HPDE6-E6E7 (cell line): ENCODE data around the gene RAB9A.
A peak's percentile ranks its signal among the peaks of the same experiment; 100 is the strongest.
"Not testable (repeated sequence)": the region's sequence is repeated elsewhere in the genome, so short reads cannot be mapped to it uniquely, and the experiment has no call there.

ENCODE experiments used
- DNase-seq: peaks from one replicate; pipeline ENCODE4 v3.0.0; 2011; ENCODE audit warnings: missing footprints; ENCODE audit errors: extremely low spot score

RAB9A gene

GRCh38 chrX:13700380-13700779 is 11.5 kb downstream of the RAB9A start:
- no peak for DNase-seq

GRCh38 chrX:13702111-13702789 is 13.3 kb downstream of the RAB9A start:
- DNase-seq = no peak

GRCh38 chrX:13703135-13703534 is 14.2 kb downstream of the RAB9A start:
- no peak for DNase-seq

GRCh38 chrX:13703589-13703988 is 14.7 kb downstream of the RAB9A start:
- no peak for DNase-seq

GRCh38 chrX:13711141-13711540 is 22.2 kb downstream of the RAB9A start:
- DNase-seq = no peak

GRCh38 chrX:13716455-13716854 is 27.5 kb downstream of the RAB9A start:
- DNase-seq = no peak

GRCh38 chrX:13716905-13717304 is 28.0 kb downstream of the RAB9A start:
- no peak for DNase-seq

- no peak for DNase-seq
These were observed 29.0 kb downstream of the RAB9A start for GRCh38 chrX:13717700-13718472.

- no peak for DNase-seq
These were observed 30.4 kb downstream of the RAB9A start for GRCh38 chrX:13719192-13719856.

GRCh38 chrX:13721371-13721770 is 32.4 kb downstream of the RAB9A start:
- DNase-seq = no peak

GRCh38 chrX:13721819-13722519 is 33.0 kb downstream of the RAB9A start:
- DNase-seq = no peak

GRCh38 chrX:13724878-13725277 is 36.0 kb downstream of the RAB9A start:
- not testable (repeated sequence) for DNase-seq

GRCh38 chrX:13726583-13726982 is 37.7 kb downstream of the RAB9A start:
- DNase-seq = not testable (repeated sequence)

GRCh38 chrX:13730523-13730922 is 41.6 kb downstream of the RAB9A start:
- DNase-seq = not testable (repeated sequence)

GRCh38 chrX:13732246-13733067 is 43.5 kb downstream of the RAB9A start:
- DNase-seq = no peak

GRCh38 chrX:13733506-13733905 is 44.6 kb downstream of the RAB9A start:
- no peak for DNase-seq

- DNase-seq = peak; percentile 96
These were observed 45.6 kb downstream of the RAB9A start, which contains the start of the genes OFD1 and TRAPPC2 for GRCh38 chrX:13734278-13735172. OFD1 (plus strand) TSS chrX:13734748; CDS start chrX:13735072, 324 bp downstream. TRAPPC2 (minus strand) TSS chrX:13734620; CDS start chrX:13719963, 14,657 bp downstream.

- DNase-seq = no peak
These were observed 52.8 kb downstream of the RAB9A start for GRCh38 chrX:13741695-13742094.

- DNase-seq = no peak
These were observed 53.7 kb downstream of the RAB9A start for GRCh38 chrX:13742397-13743176.
